ENCODE measurements around the gene ATRX. TPM values are rescaled to one million over a fixed set of nuclear protein-coding genes. Genes with fewer than 3 reads are reported as not detected.
"Not testable (repeated sequence)": the region's sequence is repeated elsewhere in the genome, so short reads cannot be mapped to it uniquely, and the experiment has no call there.

Gene ATRX
- total RNA-seq, 4 donors from 2014 or later = 79.3 to 309 (median 99.6) TPM

DNA sequence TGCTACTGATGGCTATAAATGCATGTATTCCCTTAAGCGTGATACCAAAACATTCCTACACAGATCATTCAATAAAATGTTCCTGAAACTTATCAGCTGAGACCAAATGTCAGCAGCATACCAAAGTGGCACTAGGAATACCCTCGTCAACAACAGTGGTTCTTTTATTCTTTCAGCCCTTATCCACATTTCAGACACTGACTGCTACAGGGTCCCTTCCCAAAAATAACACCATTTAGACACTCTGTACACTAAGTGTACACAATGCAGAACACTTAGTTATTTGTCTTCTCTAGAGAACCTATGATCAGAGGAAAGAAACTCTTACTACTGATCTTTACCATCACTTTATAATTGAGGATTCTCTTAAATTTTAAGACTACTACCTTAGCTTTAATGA lies 94.1 kb downstream of the ATRX start:
- no peaks in the 10 kb centered on the region for H3K27me3 ChIP-seq
- DNase-seq = no peak
- no peaks in the 10 kb centered on the region for H3K36me3 ChIP-seq
- no peak overlapping the region for H3K27ac ChIP-seq
- no peaks in the 10 kb centered on the region for H3K4me1 ChIP-seq
- no peak for TF ChIP-seq POLR2A (IDR thresholded peaks at IDR 0.05)
- TF ChIP-seq, protein P1, sequence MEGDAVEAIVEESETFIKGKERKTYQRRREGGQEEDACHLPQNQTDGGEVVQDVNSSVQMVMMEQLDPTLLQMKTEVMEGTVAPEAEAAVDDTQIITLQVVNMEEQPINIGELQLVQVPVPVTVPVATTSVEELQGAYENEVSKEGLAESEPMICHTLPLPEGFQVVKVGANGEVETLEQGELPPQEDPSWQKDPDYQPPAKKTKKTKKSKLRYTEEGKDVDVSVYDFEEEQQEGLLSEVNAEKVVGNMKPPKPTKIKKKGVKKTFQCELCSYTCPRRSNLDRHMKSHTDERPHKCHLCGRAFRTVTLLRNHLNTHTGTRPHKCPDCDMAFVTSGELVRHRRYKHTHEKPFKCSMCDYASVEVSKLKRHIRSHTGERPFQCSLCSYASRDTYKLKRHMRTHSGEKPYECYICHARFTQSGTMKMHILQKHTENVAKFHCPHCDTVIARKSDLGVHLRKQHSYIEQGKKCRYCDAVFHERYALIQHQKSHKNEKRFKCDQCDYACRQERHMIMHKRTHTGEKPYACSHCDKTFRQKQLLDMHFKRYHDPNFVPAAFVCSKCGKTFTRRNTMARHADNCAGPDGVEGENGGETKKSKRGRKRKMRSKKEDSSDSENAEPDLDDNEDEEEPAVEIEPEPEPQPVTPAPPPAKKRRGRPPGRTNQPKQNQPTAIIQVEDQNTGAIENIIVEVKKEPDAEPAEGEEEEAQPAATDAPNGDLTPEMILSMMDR (IDR thresholded peaks at IDR 0.05) = no peak
- no peaks in the 10 kb centered on the region for H3K9me3 ChIP-seq
- no peak overlapping the region for H3K4me3 ChIP-seq

DNA sequence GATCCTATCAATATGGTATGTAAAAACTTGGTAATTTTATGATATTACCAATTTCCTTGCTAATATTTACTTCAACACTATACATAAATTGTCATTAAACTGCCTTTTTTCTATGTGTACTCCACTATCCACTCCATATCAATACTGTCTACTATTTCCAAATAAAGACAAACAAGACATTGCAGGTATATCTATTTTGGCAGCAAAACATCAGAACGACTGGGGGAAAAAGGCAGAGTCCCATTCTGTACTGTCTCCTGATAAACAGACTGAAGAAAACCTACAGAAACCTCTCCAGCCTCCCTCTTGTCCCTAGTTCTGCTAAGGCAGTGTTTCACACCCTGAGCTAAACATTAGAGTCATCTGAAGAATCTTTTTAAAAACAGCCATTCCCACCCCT lies 96.6 kb downstream of the ATRX start:
- H3K36me3 ChIP-seq = peaks cover 0 to 2% (median 0%) of the 10 kb centered on the region in 3 donors
- TF ChIP-seq, protein P1 (IDR thresholded peaks at IDR 0.05) = no peak
- TF ChIP-seq POLR2A (IDR thresholded peaks at IDR 0.05) = no peak
- no peak overlapping the region for H3K4me3 ChIP-seq
- no peak for DNase-seq
- H3K27me3 ChIP-seq = no peaks in the 10 kb centered on the region
- no peaks in the 10 kb centered on the region for H3K4me1 ChIP-seq
- H3K27ac ChIP-seq = no peak overlapping the region
- no peaks in the 10 kb centered on the region for H3K9me3 ChIP-seq

DNA sequence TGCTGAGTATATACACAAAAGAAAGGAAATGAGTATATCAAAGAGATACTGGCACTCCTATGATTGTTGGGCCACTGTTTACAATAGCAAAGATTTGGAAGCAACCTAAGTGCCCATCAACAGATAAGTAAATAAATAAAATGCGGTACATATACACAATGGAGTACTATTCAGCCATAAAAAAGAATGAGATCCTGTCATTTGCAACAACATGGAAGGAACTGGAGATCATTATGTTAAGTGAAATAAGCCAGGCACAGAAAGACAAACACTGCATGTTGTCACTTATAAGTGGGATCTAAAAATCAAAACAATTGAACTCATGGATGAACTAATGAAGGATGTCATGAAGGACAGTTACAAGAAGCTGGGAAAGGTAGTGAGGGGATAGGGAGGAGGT lies 100.3 kb downstream of the ATRX start:
- not testable (repeated sequence) for H3K27ac ChIP-seq, H3K27me3 ChIP-seq, DNase-seq, H3K9me3 ChIP-seq, H3K4me3 ChIP-seq, H3K4me1 ChIP-seq
- H3K36me3 ChIP-seq = peaks cover 0 to 16% (median 0%) of the 10 kb centered on the region in 3 donors

DNA sequence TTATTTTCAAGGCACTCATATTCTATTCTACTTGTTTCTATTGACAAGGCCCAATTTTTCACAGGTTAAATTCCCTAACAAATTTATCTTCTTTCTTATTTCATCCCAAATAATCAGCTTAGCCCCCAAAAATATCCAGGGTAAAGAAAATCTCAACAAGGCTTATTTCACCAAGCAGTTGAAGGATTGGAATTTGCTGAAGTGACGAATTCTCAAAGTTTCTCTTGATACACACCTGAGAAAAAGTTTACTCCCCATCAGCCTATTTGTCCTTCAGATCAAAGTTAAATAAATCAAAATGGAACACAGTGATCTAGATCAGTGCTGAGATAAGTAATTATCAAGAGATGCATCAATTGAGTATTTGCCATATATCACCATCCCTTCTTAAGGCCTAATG lies 106.9 kb downstream of the ATRX start:
- Histone ChIP-seq H3K27ac (no peak overlapping the region), H3K9me3 (no peaks in the 10 kb centered on the region), H3K4me1 (no peaks in the 10 kb centered on the region), H3K36me3 (peaks cover 0 to 12% (median 0%) of the 10 kb centered on the region in 3 donors), H3K4me3 (no peak overlapping the region), H3K27me3 (no peaks in the 10 kb centered on the region)
- TF ChIP-seq, protein P1 (IDR thresholded peaks at IDR 0.05) = no peak
- DNase-seq = no peak

DNA sequence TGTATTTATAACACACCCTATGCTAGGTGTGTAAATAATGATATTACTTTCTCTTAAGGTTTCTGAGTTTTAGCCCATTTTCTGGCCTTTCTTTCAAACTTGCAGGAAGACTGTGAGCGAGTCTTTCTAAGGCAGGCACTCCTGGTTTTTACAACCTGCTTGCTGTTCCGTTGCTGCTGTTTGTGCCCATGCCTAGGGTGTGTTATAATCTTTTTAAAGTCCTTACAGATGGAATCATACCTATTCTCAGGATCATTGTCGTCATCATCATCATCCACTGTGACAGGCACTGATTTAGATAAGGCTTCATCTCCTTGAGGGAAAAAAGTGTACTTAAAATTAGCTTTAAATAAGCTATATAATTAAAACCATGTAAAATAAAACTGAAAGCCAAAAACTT lies 110.0 kb downstream of the ATRX start:
- no peak for DNase-seq
- H3K27ac ChIP-seq = no peak overlapping the region

DNA sequence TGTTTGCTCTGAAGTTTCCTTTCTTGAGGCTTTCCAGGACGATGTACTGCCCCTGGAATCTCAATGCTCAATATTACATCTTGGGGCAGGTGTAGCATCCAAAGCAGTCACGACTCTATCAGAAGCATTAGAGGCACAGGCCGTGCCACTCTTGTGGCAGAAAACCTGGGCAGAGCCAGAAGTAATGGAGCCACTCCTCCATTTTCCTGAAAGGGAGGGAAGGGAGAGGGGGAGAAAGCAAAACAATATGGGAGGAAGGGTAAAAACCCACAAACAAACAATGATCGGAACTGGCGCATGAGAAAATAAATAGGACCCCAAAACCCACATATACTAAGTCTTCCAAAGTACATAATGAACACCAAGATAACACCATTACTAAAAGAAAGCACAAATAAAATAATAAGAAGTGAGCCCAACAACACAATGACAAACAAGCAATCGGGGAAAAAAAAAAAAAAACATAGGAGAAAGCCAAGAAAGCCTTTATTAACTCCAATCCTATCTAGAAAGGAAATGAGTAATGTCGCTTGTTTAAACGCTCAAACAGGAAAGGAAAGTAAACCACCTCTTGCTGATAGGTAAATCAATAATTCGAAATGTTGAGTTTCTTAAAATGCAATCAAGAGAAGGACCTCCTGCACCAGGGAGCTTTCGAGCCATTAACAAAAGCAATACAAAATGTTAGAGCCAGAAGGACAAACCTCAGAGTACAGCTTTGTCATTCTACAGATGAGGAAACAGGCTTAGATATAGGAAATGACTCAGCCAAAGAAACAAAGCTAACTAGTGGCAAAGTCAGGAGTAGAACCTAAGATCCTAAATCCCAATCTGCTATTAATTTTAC lies 117.4 kb downstream of the ATRX start:
- H3K27ac ChIP-seq = no peak overlapping the region
- DNase-seq = no peak
- H3K9me3 ChIP-seq = no peaks in the 10 kb centered on the region
- no peak overlapping the region for H3K4me3 ChIP-seq
- H3K27me3 ChIP-seq = no peaks in the 10 kb centered on the region
- no peaks in the 10 kb centered on the region for H3K4me1 ChIP-seq
- H3K36me3 ChIP-seq = peaks cover 0 to 2% (median 0%) of the 10 kb centered on the region in 3 donors
- TF ChIP-seq, protein P1 (IDR thresholded peaks at IDR 0.05) = no peak
- TF ChIP-seq POLR2A (IDR thresholded peaks at IDR 0.05) = no peak

More for the DNA sequence above, 110.0 kb downstream of the ATRX start:
- H3K27me3 ChIP-seq = no peaks in the 10 kb centered on the region
- no peaks in the 10 kb centered on the region for H3K9me3 ChIP-seq
- no peaks in the 10 kb centered on the region for H3K4me1 ChIP-seq
- H3K36me3 ChIP-seq = no peaks in the 10 kb centered on the region
- H3K4me3 ChIP-seq = no peak overlapping the region
- TF ChIP-seq, protein P1 (IDR thresholded peaks at IDR 0.05) = no peak
- no peak for TF ChIP-seq POLR2A (IDR thresholded peaks at IDR 0.05)
